ENCODE measurements around the gene SEMA5B. TPM values are rescaled to one million over a fixed set of nuclear protein-coding genes. Genes with fewer than 3 reads are reported as not detected.

The SEMA5B gene
- polyA plus RNA-seq, 2 donors: 0.19 to 0.28 TPM

- H3K9me3 ChIP-seq (ENCODE audit: control insufficient read depth in 2 of 2, insufficient read depth in 1 of 2, low read depth in 1 of 2, low read length in 1 of 2): peaks cover 0 to 3% of the 10 kb centered on the region in 2 donors
- H3K36me3 ChIP-seq (ENCODE audit: control insufficient read depth in 2 of 2, insufficient read depth in 2 of 2, low read length in 1 of 2): no peaks in the 10 kb centered on the region
- H3K4me3 ChIP-seq (ENCODE audit: low read depth in 1 of 2, low read length in 2 of 2): no peak overlapping the region
- no peaks in the 10 kb centered on the region for H3K27me3 ChIP-seq (ENCODE audit: control insufficient read depth in 1 of 2, insufficient read depth in 2 of 2, low read length in 2 of 2)
- peaks cover 0 to 3% of the 10 kb centered on the region in 2 donors for H3K4me1 ChIP-seq (ENCODE audit: control insufficient read depth in 2 of 2, insufficient read depth in 2 of 2, low read length in 1 of 2)
- no peak overlapping the region for H3K27ac ChIP-seq (ENCODE audit: low read depth in 2 of 2, low read length in 1 of 2)
- WGBS, 2 donors: 88 to 89% methylated on average over 3 of the region's 3 CpGs
Observed at GRCh38 chr3:122908251-122908650, 119.3 kb downstream of the SEMA5B start.

GRCh38 chr3:122907471-122907870 lies 120.1 kb downstream of the SEMA5B start:
- Histone ChIP-seq H3K4me1 (ENCODE audit: control insufficient read depth in 2 of 2, insufficient read depth in 2 of 2, low read length in 1 of 2) (no peaks in the 10 kb centered on the region), H3K4me3 (ENCODE audit: low read depth in 1 of 2, low read length in 2 of 2) (no peak overlapping the region), H3K27me3 (ENCODE audit: control insufficient read depth in 1 of 2, insufficient read depth in 2 of 2, low read length in 2 of 2) (no peaks in the 10 kb centered on the region), H3K9me3 (ENCODE audit: control insufficient read depth in 2 of 2, insufficient read depth in 1 of 2, low read depth in 1 of 2, low read length in 1 of 2) (peaks cover 0 to 3% of the 10 kb centered on the region in 2 donors), H3K36me3 (ENCODE audit: control insufficient read depth in 2 of 2, insufficient read depth in 2 of 2, low read length in 1 of 2) (no peaks in the 10 kb centered on the region), H3K27ac (ENCODE audit: low read depth in 2 of 2, low read length in 1 of 2) (no peak overlapping the region)
- WGBS, 2 donors: 92 to 94% methylated on average over 4 of the region's 4 CpGs

- Histone ChIP-seq H3K27ac (ENCODE audit: low read depth in 2 of 2, low read length in 1 of 2) (no peak overlapping the region), H3K27me3 (ENCODE audit: control insufficient read depth in 1 of 2, insufficient read depth in 2 of 2, low read length in 2 of 2) (no peaks in the 10 kb centered on the region), H3K9me3 (ENCODE audit: control insufficient read depth in 2 of 2, insufficient read depth in 1 of 2, low read depth in 1 of 2, low read length in 1 of 2) (peaks cover 0 to 3% of the 10 kb centered on the region in 2 donors), H3K4me1 (ENCODE audit: control insufficient read depth in 2 of 2, insufficient read depth in 2 of 2, low read length in 1 of 2) (no peaks in the 10 kb centered on the region), H3K4me3 (ENCODE audit: low read depth in 1 of 2, low read length in 2 of 2) (no peak overlapping the region), H3K36me3 (ENCODE audit: control insufficient read depth in 2 of 2, insufficient read depth in 2 of 2, low read length in 1 of 2) (no peaks in the 10 kb centered on the region)
- 71 to 75% methylated on average over 4 of the region's 4 CpGs for WGBS, 2 donors
Observed at GRCh38 chr3:122903171-122903570, 124.4 kb downstream of the SEMA5B start.

GRCh38 chr3:122902326-122902725 lies 125.2 kb downstream of the SEMA5B start:
- H3K36me3 ChIP-seq (ENCODE audit: control insufficient read depth in 2 of 2, insufficient read depth in 2 of 2, low read length in 1 of 2): no peaks in the 10 kb centered on the region
- H3K9me3 ChIP-seq (ENCODE audit: control insufficient read depth in 2 of 2, insufficient read depth in 1 of 2, low read depth in 1 of 2, low read length in 1 of 2): peaks cover 0 to under 1% of the 10 kb centered on the region in 2 donors
- H3K4me1 ChIP-seq (ENCODE audit: control insufficient read depth in 2 of 2, insufficient read depth in 2 of 2, low read length in 1 of 2): no peaks in the 10 kb centered on the region
- H3K27me3 ChIP-seq (ENCODE audit: control insufficient read depth in 1 of 2, insufficient read depth in 2 of 2, low read length in 2 of 2): no peaks in the 10 kb centered on the region
- H3K27ac ChIP-seq (ENCODE audit: low read depth in 2 of 2, low read length in 1 of 2): no peak overlapping the region
- H3K4me3 ChIP-seq (ENCODE audit: low read depth in 1 of 2, low read length in 2 of 2): no peak overlapping the region
- WGBS, 2 donors: 73 to 76% methylated on average over 2 of the region's 2 CpGs

- Histone ChIP-seq H3K36me3 (ENCODE audit: control insufficient read depth in 2 of 2, insufficient read depth in 2 of 2, low read length in 1 of 2) (no peaks in the 10 kb centered on the region), H3K27me3 (ENCODE audit: control insufficient read depth in 1 of 2, insufficient read depth in 2 of 2, low read length in 2 of 2) (no peaks in the 10 kb centered on the region), H3K4me1 (ENCODE audit: control insufficient read depth in 2 of 2, insufficient read depth in 2 of 2, low read length in 1 of 2) (no peaks in the 10 kb centered on the region), H3K9me3 (ENCODE audit: control insufficient read depth in 2 of 2, insufficient read depth in 1 of 2, low read depth in 1 of 2, low read length in 1 of 2) (no peaks in the 10 kb centered on the region), H3K4me3 (ENCODE audit: low read depth in 1 of 2, low read length in 2 of 2) (no peak overlapping the region), H3K27ac (ENCODE audit: low read depth in 2 of 2, low read length in 1 of 2) (no peak overlapping the region)
- 36 to 38% methylated on average over 4 of the region's 4 CpGs for WGBS, 2 donors
Observed at GRCh38 chr3:122898298-122898697, 129.3 kb downstream of the SEMA5B start.

GRCh38 chr3:122893754-122894668 lies 133.6 kb downstream of the SEMA5B start:
- no peaks in the 10 kb centered on the region for H3K27me3 ChIP-seq (ENCODE audit: control insufficient read depth in 1 of 2, insufficient read depth in 2 of 2, low read length in 2 of 2)
- H3K9me3 ChIP-seq (ENCODE audit: control insufficient read depth in 2 of 2, insufficient read depth in 1 of 2, low read depth in 1 of 2, low read length in 1 of 2): no peaks in the 10 kb centered on the region
- no peaks in the 10 kb centered on the region for H3K36me3 ChIP-seq (ENCODE audit: control insufficient read depth in 2 of 2, insufficient read depth in 2 of 2, low read length in 1 of 2)
- peaks cover 0 to 6% of the 10 kb centered on the region in 2 donors for H3K4me1 ChIP-seq (ENCODE audit: control insufficient read depth in 2 of 2, insufficient read depth in 2 of 2, low read length in 1 of 2)
- 55 to 63% methylated on average over 17 of the region's 17 CpGs for WGBS, 2 donors
- H3K4me3 ChIP-seq (ENCODE audit: low read depth in 1 of 2, low read length in 2 of 2): no peak overlapping the region
- H3K27ac ChIP-seq (ENCODE audit: low read depth in 2 of 2, low read length in 1 of 2): no peak overlapping the region

GRCh38 chr3:122893282-122893681 lies 134.3 kb downstream of the SEMA5B start:
- H3K9me3 ChIP-seq (ENCODE audit: control insufficient read depth in 2 of 2, insufficient read depth in 1 of 2, low read depth in 1 of 2, low read length in 1 of 2): no peaks in the 10 kb centered on the region
- H3K4me1 ChIP-seq (ENCODE audit: control insufficient read depth in 2 of 2, insufficient read depth in 2 of 2, low read length in 1 of 2): peaks cover 0 to 6% of the 10 kb centered on the region in 2 donors
- H3K27me3 ChIP-seq (ENCODE audit: control insufficient read depth in 1 of 2, insufficient read depth in 2 of 2, low read length in 2 of 2): no peaks in the 10 kb centered on the region
- H3K36me3 ChIP-seq (ENCODE audit: control insufficient read depth in 2 of 2, insufficient read depth in 2 of 2, low read length in 1 of 2): no peaks in the 10 kb centered on the region
- H3K27ac ChIP-seq (ENCODE audit: low read depth in 2 of 2, low read length in 1 of 2): no peak overlapping the region
- WGBS, 2 donors: 79 to 80% methylated on average over 8 of the region's 8 CpGs
- H3K4me3 ChIP-seq (ENCODE audit: low read depth in 1 of 2, low read length in 2 of 2): no peak overlapping the region

- Histone ChIP-seq H3K36me3 (ENCODE audit: control insufficient read depth in 2 of 2, insufficient read depth in 2 of 2, low read length in 1 of 2) (no peaks in the 10 kb centered on the region), H3K4me3 (ENCODE audit: low read depth in 1 of 2, low read length in 2 of 2) (no peak overlapping the region), H3K9me3 (ENCODE audit: control insufficient read depth in 2 of 2, insufficient read depth in 1 of 2, low read depth in 1 of 2, low read length in 1 of 2) (no peaks in the 10 kb centered on the region), H3K4me1 (ENCODE audit: control insufficient read depth in 2 of 2, insufficient read depth in 2 of 2, low read length in 1 of 2) (peaks cover 0 to 6% of the 10 kb centered on the region in 2 donors), H3K27me3 (ENCODE audit: control insufficient read depth in 1 of 2, insufficient read depth in 2 of 2, low read length in 2 of 2) (no peaks in the 10 kb centered on the region), H3K27ac (ENCODE audit: low read depth in 2 of 2, low read length in 1 of 2) (no peak overlapping the region)
- 91 to 92% methylated on average over 21 of the region's 21 CpGs for WGBS, 2 donors
Observed at GRCh38 chr3:122892118-122892960, 135.2 kb downstream of the SEMA5B start.

GRCh38 chr3:122890720-122891220 lies 136.8 kb downstream of the SEMA5B start:
- WGBS, 2 donors: 62 to 82% methylated on average over 4 of the region's 4 CpGs
- H3K36me3 ChIP-seq (ENCODE audit: control insufficient read depth in 2 of 2, insufficient read depth in 2 of 2, low read length in 1 of 2): no peaks in the 10 kb centered on the region
- H3K9me3 ChIP-seq (ENCODE audit: control insufficient read depth in 2 of 2, insufficient read depth in 1 of 2, low read depth in 1 of 2, low read length in 1 of 2): no peaks in the 10 kb centered on the region
- no peak overlapping the region for H3K4me3 ChIP-seq (ENCODE audit: low read depth in 1 of 2, low read length in 2 of 2)
- H3K27ac ChIP-seq (ENCODE audit: low read depth in 2 of 2, low read length in 1 of 2): no peak overlapping the region
- no peaks in the 10 kb centered on the region for H3K27me3 ChIP-seq (ENCODE audit: control insufficient read depth in 1 of 2, insufficient read depth in 2 of 2, low read length in 2 of 2)
- peaks cover 0 to 6% of the 10 kb centered on the region in 2 donors for H3K4me1 ChIP-seq (ENCODE audit: control insufficient read depth in 2 of 2, insufficient read depth in 2 of 2, low read length in 1 of 2)
